AG20443 (cell line): ENCODE data around the gene ZBTB43.

Source experiments
- DNase-seq: peaks from one replicate; pipeline ENCODE4 v3.0.0; 2012; ENCODE audit warnings: low spot score, mixed read lengths

Gene ZBTB43

DNA sequence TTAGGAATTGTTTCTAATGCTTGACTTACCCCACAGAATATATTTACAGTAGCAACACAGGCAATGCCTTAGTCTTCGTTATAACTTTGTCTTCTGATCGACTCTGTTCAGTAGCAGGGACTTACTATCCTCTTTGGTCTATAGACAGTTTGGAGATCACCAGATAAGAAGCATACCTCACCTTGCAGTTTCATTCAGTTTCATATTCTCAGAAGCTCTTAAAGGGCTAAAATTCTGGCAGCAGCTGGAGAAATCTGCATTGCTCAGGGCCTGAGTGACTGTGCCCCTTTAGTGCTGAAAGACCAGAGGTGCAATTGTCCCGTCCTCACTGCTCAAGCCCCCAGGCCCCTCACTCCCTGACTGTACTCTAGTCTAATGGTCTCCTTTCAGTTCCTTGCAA is 26.0 kb downstream of the ZBTB43 start:
- no peak for DNase-seq

DNA sequence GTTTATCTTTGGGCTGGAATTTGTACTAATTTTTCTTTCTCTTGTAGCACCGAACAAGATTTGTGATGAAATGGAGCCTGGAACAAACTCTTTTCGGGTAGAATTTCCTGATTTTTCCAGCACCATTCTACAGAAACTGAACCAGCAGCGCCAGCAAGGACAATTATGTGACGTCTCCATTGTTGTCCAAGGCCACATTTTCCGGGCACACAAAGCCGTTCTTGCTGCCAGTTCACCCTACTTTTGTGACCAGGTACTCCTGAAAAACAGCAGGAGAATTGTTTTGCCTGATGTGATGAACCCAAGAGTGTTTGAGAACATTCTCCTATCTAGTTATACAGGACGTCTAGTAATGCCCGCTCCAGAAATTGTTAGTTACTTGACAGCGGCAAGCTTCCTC is 27.6 kb downstream of the ZBTB43 start:
- no peak for DNase-seq

DNA sequence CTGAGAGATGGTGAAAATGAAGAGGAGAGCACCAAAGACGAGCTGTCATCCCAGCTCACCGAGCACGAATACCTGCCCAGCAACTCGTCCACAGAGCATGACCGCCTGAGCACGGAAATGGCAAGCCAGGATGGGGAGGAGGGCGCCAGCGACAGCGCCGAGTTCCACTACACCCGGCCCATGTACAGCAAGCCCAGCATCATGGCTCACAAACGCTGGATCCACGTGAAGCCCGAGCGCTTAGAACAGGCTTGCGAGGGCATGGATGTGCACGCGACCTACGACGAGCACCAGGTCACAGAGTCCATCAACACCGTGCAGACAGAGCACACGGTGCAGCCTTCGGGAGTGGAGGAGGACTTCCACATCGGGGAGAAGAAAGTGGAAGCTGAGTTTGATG is 28.2 kb downstream of the ZBTB43 start:
- no peak for DNase-seq

DNA sequence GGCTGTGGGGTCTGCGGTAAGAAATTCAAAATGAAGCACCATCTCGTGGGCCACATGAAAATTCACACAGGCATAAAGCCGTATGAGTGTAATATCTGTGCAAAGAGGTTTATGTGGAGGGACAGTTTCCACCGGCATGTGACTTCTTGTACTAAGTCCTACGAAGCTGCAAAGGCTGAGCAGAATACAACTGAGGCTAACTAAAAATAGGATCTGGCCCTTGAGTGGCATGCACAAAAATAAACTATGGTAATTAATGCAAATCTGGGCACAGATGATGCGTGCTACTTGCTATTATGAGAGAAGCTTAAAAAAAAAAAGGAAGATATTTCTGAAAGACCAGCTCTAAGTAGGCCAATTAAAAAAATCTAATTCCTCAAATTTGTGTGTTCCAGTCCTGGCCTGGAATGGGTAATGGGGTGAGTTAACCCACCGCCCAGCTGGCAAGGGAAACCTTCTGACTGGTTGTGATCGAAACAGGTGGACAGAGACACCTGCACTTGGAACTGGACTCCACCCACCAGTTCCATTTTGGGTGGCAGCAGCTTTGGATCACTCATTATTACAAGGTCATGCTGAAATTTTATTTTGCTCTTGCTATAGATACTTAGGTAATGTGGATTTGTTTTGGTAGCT is 29.0 kb downstream of the ZBTB43 start:
- no peak for DNase-seq

DNA sequence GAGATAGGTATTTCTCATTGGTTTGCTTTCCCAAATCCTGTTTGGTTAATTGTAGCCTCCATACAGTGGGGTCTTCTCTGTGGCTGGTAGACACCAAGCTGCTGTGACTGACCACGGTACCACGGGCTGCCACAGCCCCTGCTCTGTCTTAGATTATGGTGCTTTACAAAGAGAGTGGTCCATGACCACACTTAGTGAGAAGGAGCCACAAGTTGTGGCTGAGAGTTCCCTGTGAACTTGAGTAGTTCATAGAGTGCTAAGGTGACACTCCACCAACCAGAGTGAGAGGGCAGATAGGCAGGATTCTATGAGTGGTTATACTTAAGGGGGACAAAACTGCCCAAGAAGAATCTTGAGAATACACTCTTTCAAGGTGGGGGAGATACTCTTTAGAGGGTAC is 29.8 kb downstream of the ZBTB43 start:
- no peak for DNase-seq

DNA sequence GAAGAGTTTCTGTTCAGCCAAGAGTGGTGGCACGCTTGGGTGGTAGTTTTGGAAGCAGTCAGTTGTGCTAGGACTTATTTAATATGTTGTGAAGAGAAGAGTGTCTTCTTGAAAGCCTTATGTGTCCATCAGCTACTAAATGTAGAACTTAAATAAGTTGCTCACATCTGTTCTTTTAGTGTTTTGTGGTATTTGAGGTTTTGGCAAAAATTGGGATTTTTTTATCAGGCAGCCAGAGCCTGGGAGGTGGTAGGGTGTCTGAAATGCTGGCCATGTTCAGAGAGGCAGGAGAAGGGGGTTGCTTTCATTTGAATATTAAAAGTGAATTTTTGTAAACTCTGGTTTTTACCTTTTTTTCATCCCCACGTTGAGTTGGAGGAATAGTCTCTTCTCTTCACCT is 31.4 kb downstream of the ZBTB43 start:
- no peak for DNase-seq

DNA sequence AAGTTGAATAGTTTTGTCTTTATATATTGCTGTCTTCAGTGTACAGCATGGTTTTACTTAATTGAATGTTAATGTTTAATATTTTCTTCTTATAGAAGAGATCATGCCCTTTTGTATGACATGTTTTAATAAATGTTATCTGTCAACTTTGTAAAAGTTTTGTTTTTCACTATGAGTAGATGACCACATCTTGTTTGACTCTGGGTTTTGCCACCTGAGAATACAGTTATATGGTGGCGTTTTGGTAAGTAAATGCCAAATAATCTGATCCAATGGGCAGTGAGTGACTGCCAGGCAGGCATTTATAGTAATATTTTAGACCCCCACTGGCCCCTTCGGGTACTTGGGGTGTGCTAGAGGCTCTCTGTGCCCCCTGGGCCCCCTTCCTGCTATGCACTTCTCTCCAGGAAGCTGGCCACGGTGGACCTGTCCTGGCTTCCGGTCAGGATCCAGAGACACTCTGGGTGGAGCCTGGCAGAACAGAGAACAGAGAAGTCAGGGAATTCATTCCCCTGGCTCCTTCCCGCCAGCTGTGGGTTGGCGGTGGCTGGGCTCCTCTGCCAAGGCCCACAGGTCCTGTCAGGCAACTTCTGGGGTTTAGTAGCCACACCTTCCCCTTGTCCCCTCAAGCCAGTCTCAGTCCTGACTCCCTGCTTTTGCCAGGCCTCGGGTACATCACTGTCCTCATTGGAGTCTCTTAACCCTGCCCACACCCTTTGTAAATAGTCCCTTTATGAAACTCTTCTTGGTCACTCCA is 33.4 kb downstream of the ZBTB43 start:
- DNase-seq: no peak

DNA sequence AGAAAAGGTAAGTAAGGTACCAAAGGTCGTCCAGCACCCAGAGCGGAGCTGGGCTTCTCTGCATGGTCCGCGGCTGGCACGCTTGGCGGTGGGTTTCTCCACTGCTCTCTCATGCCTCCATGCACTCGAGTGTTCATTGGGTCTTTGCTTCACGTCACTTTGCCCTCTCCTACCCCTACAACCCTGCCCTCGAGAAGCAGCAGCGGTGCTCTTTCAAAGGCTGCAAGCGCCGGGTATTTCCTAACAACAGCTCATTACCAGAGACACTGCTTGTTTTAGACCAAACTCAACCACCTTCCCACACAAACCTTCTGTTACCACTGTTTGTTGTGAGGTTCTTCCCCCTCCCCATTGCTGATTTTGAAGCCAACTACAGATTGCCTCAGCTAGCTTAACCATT is 34.1 kb downstream of the ZBTB43 start:
- DNase-seq: no peak

DNA sequence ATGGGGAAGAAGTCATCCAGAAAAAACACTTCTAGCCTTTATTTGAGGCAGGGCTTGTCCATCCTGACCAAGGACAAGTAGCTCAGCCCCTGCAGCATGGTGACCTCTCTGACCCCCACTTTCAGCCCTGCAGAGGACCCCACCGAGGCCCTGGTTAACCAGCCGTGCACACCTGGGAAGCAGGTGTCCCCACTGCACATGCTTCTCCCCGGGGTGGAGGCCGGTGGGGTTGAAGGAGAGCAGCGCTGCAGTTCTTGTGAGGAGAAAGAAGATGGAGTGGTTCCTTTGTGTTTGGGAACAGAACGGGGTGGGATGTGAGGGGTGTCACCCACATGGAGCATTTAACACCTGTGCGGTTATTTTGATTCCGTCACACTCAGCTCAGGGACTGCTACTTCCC is 34.5 kb downstream of the ZBTB43 start:
- DNase-seq: no peak

DNA sequence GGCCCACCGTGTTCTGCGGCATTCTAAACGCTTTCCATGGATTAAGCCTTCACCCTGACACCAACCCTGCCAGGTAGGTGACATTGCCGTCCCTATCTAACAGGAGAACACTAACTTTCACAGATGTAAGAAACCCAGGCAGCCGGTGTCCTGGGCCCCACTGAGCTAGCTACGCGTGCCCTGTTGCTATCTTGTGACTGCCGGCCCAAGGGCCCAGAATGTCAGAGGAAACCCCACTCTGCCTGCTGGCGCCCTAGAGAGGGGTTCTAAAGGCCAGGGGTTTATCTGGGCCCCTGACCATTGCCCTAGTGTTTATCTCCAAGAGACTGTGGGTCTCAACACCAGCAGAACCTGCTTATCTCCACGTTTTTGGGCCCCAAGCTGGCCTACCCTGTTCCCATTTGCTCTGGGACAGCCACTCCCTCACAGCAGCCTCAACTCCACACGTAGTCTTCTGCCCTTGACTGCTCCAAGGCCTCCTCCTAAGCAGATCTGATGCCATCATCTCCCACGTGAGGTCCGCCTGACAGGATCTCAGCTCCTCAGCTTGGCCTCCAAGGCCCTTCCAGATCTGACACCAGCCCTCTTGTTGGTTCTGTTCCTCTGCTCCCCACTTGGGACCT is 37.5 kb downstream of the ZBTB43 start:
- DNase-seq: no peak

DNA sequence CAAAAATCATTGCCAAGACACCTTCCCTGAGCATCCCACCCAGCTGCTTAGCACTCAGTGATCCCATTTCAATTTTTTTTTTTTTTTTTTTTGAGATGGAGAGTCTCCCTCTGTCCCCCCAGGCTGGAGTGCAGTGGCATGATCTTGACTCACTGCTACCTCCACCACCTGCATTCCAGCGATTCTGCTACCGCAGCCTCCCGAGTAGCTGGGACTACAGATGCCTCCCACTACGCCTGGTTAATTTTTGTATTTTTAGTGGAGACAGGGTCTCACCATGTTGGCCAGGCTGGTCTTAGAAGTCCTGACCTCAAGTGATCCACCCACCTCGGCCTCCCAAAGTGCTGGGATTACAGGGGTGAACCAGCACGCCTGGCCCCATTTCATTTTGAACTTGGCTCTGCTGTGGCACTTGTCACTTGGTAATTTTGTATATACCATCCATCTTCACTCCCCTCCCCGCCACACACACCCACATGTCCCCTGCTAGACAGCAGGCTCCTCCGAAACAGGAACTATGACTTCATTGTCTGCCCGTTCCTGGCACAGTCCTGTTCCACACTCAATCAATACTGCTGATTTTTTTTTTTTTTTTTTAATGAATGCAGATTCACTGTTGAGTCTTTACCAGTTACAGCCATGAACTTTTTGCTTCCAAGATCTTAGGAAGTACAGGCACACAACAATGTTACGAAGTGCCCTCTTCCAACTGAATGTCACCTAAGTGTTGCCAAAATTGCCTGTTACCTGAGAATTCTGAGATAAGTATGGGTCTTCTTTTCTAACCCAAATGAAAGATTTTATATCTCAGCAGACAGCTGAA is 38.3 kb downstream of the ZBTB43 start:
- no peak for DNase-seq

DNA sequence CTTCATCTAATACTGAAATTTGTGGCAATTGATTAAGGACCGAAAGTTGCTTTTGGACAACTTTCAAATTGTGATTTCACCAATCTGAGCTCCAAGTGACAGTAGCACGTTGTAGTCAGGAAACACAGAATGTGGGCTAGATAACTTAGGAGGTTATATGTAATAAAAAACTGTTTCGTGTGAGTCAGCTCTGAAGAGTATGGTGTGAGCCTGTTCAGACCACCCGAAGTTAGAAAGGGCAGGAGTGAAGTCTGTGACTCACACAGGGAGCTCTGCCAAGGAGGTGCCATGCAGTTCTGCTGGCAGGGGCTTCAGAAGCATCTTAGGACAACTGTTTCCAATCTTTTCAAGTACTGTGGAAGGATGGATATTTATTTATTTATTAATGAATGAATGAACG is 39.2 kb downstream of the ZBTB43 start:
- DNase-seq: peak; percentile 62

DNA sequence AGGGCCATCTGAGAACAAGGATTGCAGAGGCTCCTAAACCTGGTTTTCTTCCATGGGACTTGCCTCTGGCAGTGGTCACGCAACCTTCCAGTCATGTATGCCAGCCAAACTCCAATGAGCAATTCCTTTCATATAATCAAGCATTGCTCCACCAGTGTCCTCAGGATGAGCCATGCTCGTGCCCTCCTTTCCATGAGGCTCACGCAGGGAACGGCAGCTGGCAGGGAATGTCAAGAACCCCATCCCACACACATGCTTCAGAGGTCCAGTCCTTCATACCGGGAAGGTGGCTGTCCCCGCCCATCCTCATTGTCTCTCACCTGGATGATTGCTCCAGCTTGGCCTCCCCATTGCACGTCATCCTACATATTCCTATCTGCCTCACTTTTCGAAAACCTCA is 42.2 kb downstream of the ZBTB43 start:
- DNase-seq: no peak

DNA sequence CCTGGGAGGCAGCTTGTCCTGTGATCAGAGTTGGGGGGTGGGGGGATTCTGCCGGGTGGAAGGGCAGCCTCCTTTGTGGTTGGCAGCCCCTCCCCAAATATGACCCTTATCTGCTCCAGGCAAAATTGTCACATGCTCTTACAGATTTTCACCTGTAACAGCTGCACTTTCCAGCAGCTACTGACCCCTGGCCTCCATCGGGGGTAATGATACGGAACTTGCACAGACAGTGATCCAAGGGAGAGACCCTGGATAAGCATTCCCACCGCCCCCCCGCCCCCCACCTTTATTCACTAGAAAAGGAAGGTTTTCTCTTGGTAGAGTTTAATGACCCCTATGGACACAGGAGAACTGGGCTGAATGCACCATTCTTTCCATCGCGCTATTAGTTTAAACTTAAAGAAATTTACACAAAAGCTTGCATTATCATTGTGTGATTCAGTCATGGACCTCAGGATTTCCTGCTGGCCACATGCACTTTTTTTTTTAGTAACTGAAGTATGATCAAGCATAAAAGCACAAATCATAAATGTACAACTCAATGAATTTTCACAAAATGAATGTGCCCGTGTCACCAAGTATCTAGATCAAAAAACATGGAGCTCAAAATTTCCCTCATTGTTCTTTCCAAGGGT is 44.9 kb downstream of the ZBTB43 start:
- no peak for DNase-seq

DNA sequence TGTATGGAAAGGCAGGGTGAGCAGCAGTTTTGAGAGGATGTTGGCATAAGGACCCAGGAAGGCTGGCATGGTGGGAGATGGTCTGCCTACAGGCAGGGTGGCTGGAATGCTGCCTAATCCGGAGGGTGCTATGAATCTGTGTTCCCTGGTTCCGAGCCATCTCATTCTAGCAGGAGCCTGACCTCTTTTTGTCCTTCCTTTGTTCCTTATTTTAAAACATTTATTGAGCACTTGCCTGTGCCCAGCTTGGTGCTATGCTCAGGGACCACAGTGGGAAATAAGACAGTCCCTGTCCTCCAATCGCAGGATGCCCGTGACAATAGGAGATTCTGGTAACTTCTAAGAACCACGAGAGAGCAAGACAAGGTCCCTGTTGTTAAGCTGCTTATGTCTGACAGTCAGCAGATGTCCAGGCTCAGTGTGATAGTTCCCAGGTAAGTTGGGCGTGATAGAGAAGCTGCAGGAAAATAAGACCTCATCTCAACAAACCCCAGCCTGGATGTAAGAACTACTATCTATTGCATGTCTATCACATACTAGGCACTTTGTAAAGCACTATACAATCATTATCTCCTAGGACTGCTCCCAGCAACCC is 46.5 kb downstream of the ZBTB43 start:
- DNase-seq: no peak

DNA sequence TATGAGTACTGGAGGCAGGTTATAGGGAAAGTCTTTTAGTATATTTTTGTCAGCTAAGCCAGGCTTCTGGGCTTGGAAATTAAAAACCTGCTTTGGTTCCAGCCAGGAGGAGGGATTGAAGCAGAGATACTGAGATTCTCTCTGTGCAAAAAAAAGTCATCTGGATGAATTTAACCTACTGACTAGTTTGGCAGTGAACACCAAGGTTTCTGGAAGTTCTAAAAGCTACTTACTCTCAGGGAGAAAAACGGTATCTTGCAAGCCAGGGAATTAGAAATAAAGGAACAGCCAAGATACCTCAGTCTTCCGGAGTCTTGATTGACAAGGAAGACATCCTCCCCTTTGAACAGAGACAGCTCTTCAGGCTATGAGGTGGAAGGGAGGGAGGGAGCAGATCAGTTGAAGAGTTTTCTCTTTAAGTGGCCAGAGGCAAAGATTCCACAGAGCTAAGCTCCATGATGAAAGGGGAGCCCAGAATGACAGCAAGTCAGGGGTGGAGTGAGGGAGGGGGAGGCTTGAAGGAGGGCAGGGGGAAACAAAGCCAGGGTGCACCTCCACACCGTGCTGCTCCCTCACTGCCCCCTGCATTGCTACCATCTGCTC is 47.3 kb downstream of the ZBTB43 start:
- DNase-seq: no peak

DNA sequence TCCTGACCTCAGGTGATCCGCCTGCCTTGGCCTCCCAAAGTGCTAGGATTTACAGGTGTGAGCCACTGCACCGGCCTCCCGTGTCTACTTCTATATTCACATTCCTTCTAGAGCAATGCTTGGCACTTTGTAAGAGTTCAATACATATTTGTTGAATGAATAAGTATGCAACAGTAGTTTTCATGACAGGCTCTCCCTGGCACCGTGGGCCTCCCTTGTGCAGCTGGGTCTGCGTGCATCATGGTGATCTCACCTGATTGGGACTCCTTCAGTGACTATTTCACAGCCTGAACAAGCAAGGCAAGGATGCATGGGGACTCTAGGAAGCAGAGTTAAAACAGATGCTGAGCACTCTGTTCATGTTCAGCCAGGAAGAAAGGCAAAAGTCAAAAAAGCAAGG is 48.8 kb downstream of the ZBTB43 start:
- DNase-seq: peak; percentile 72

DNA sequence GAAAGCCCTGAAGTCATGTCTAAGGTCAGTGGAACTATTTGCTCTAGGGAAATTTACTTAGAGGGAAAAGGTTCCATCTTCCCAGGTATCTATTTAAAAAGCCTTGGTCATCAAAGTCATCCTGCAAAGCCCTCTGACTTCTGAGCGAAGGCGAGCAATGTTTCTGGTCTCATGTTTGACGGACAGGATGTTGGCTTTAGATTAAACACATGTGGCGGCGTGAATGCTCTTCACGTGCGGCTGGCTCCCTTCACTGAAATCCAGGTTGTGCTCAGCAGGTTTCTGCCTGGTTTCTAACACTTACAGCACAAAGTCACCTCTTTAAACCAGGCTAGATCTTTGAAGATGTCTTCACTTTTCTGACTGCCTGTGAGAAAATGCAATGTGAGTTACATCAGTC is 49.9 kb downstream of the ZBTB43 start:
- no peak for DNase-seq

DNA sequence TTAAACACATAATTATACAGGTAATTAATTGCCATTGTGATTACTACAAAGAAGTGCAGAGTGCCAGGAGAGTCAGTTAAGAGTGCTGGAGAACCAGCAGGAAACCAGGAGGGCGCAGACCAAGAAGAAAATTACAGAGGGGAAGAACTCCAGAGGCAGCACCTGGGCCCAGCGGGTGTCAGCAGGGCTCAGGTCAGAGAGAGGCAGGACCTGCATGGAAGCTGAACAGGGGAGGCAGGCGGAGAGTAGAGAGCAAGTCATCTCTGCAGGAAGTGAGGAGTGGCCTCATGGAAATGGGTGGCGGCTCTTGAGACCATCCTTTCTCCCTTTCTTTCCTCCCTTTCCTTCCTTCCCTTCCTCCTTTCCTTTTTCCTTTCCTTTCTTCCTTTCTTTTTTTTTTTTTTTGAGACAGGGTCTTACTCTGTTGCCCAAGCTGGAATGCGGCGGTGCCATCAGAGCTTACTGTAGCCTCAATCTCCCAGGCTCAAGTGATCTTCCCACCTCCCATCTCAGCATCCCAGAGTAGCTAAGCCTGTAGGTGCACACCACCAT is 51.6 kb downstream of the ZBTB43 start:
- DNase-seq: no peak

DNA sequence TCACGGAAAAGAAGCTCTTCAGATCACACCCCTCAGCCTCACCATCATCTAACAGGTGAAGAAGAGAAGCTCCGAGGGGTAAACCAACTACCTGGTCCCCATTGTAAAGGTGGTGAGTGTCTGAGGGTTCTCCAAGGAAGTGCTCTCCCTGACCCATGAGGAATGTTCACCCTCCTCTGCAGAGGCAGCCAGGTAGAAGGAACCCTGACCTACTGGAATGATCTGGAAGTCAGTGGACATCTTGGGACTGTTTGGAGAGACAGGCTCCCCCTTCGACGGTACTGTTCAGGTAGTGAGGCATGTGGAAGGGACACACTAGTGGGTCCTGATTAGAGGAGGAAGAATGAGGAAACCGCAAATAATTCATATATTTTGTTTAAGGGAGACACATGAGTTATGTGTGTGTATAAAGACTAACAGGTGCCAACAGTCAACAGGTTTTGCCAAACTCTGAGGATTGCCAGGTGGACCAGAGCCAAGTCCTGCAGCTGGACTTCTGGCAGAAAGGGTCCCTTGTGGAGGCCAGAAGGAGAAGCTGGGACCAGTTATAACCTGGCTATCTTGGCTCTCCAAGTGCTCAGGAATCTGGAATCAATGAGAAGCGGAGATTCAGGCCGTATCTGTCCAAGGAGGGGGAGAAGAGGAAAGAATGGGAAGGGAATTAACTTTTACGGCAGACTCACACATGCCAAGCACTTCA is 52.6 kb downstream of the ZBTB43 start:
- DNase-seq: no peak
